ENCODE measurements around the gene TSSK6.

TSSK6 gene

DNA sequence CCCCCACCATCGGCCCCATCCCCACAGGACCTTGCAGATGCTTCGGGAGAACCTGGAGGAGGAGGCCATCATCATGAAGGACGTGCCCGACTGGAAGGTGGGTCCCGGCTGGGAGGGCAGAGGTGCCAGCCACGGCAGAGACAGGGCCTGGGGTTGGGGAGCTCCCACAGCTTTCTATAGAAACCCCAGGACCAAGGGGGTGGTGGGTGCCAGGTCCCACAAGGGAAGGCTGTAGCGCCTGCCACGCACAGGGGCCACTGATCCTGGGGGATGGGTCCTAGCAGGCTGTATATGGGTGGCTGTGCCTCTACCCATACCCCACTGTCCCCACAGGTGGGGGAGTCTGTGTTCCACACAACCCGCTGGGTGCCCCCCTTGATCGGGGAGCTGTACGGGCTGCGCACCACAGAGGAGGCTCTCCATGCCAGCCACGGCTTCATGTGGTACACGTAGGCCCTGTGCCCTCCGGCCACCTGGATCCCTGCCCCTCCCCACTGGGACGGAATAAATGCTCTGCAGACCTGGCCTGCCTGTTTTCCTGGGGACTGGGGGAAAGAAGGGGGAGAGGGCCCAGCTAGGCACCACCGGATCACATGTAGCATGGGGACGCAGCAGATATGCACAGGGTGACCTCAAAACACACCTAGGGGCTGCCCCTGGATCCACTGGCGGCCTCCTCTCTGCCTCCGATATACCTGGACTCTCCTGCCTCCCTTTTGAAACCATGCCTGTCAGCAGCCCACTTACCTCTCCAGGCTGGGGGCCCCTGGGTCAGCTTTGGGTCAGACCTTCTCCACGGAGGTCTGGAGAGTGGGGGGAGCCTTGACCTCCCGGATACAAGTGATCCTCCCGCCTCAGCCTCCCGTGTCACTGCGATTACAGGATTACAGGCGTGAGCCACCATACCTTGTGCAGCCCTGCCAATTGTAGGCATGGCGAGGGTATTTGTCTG, 12.6 kb upstream of the TSSK6 start:
- no peak overlapping the region for H3K4me3 ChIP-seq (ENCODE audit: insufficient read depth, low read length, poor library complexity, severe bottlenecking)
- no peak overlapping the region for H3K4me2 ChIP-seq (ENCODE audit: low read depth, low read length, poor library complexity, severe bottlenecking)
- no peak overlapping the region for H2AFZ ChIP-seq (ENCODE audit: low read depth, low read length, severe bottlenecking)
- no peaks in the 10 kb centered on the region for H3K9me3 ChIP-seq (ENCODE audit: insufficient read depth, low read length)
- H3K27ac ChIP-seq (ENCODE audit: low read depth, low read length), result peak overlapping the region; percentile 93
- H3K36me3 ChIP-seq (ENCODE audit: low read length), result no peaks in the 10 kb centered on the region
- H3K79me2 ChIP-seq (ENCODE audit: insufficient read depth, low read length), result peaks cover 28% of the 10 kb centered on the region
- H3K9ac ChIP-seq (ENCODE audit: low read length), result no peak overlapping the region
- TF ChIP-seq, protein P1, sequence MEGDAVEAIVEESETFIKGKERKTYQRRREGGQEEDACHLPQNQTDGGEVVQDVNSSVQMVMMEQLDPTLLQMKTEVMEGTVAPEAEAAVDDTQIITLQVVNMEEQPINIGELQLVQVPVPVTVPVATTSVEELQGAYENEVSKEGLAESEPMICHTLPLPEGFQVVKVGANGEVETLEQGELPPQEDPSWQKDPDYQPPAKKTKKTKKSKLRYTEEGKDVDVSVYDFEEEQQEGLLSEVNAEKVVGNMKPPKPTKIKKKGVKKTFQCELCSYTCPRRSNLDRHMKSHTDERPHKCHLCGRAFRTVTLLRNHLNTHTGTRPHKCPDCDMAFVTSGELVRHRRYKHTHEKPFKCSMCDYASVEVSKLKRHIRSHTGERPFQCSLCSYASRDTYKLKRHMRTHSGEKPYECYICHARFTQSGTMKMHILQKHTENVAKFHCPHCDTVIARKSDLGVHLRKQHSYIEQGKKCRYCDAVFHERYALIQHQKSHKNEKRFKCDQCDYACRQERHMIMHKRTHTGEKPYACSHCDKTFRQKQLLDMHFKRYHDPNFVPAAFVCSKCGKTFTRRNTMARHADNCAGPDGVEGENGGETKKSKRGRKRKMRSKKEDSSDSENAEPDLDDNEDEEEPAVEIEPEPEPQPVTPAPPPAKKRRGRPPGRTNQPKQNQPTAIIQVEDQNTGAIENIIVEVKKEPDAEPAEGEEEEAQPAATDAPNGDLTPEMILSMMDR (IDR thresholded peaks at IDR 0.05; ENCODE audit: insufficient read depth, low read length, poor library complexity, severe bottlenecking), result no peak
- no peak for TF ChIP-seq EZH2phosphoT487 (conservative IDR thresholded peaks at IDR 0.05; ENCODE audit: low read length)
- no peaks in the 10 kb centered on the region for H3K27me3 ChIP-seq (ENCODE audit: low read length)
- no peaks in the 10 kb centered on the region for H4K20me1 ChIP-seq (ENCODE audit: low read depth, low read length)
- H3K9me2 ChIP-seq (replicated peaks; ENCODE audit: insufficient read depth, low read length), result no peaks in the 10 kb centered on the region
- peaks cover 43% of the 10 kb centered on the region for H3F3A ChIP-seq (ENCODE audit: insufficient read depth)

DNA sequence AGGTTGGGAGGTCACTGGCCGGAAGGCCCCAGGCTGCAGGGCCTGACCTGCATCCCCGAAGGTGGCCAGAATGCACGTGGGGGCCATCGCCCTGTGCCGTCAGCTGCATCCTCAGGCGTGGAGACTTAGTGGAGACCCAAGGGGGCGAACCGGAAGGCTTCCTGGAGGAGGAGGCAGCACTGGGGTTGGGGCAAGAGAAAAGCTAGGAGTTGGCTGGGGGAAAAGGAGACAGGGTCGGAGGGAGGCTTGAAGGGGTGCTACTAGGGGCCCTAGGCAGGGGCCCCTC, 12.0 kb upstream of the TSSK6 start:
- no peak overlapping the region for H2AFZ ChIP-seq (ENCODE audit: low read depth, low read length, severe bottlenecking)
- no peaks in the 10 kb centered on the region for H3K36me3 ChIP-seq (ENCODE audit: low read length)
- H3K4me2 ChIP-seq (ENCODE audit: low read depth, low read length, poor library complexity, severe bottlenecking), result peak overlapping the region; percentile 72

DNA sequence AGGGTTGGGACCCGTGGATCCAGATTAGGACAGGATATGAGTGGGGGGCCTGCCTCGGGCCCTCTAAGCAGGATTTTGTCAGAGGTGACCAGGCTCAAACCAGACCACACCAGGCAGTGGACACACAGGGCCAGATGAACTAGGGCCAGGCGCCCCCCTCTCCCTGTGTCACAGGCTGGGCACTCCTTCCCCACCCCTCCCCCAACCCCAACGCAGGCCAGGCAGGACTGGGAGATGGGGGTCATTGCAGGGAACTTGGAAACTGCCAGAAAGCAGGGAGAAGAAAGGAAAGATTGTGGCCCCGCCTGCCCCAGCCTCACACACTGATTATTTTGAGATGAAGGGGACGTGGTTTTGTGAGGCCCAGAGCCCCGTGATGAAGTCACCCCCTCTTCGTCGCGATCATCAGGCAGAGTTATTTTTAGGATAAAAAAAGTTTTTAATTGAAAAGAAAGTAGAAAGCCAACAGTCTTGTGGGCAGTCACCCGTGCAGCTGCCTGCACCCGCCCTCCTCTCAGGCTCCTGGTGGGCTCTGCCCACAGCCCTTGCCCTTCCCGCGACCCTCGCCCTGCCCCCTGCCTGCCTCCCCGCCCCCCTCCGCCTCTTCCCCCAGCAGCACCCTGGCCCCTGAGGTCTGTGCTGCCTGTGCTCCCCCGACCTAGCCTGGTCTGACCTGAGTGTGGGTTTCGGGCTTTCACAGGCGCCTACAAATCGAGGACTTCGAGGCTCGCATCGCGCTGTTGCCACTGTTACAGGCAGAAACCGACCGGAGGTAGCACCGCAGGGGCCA, 11.4 kb upstream of the TSSK6 start:
- Histone ChIP-seq H3K9me2 (replicated peaks; ENCODE audit: insufficient read depth, low read length) (no peaks in the 10 kb centered on the region), H3K27ac (ENCODE audit: low read depth, low read length) (peak overlapping the region; percentile 93), H3K4me3 (ENCODE audit: insufficient read depth, low read length, poor library complexity, severe bottlenecking) (peak overlapping the region; percentile 4), H3K36me3 (ENCODE audit: low read length) (no peaks in the 10 kb centered on the region), H3K27me3 (ENCODE audit: low read length) (no peaks in the 10 kb centered on the region), H2AFZ (ENCODE audit: low read depth, low read length, severe bottlenecking) (no peak overlapping the region), H3K4me2 (ENCODE audit: low read depth, low read length, poor library complexity, severe bottlenecking) (peak overlapping the region; percentile 72), H3F3A (ENCODE audit: insufficient read depth) (peaks cover 47% of the 10 kb centered on the region), H3K9me3 (ENCODE audit: insufficient read depth, low read length) (no peaks in the 10 kb centered on the region), H4K20me1 (ENCODE audit: low read depth, low read length) (no peaks in the 10 kb centered on the region), H3K9ac (ENCODE audit: low read length) (peak overlapping the region; percentile 54), H3K79me2 (ENCODE audit: insufficient read depth, low read length) (peaks cover 39% of the 10 kb centered on the region)
- TF ChIP-seq, protein P1 (IDR thresholded peaks at IDR 0.05; ENCODE audit: insufficient read depth, low read length, poor library complexity, severe bottlenecking), result no peak
- TF ChIP-seq EZH2phosphoT487 (conservative IDR thresholded peaks at IDR 0.05; ENCODE audit: low read length), result no peak

More for the DNA sequence above, 12.0 kb upstream of the TSSK6 start:
- no peaks in the 10 kb centered on the region for H3K9me2 ChIP-seq (replicated peaks; ENCODE audit: insufficient read depth, low read length)
- H3K27ac ChIP-seq (ENCODE audit: low read depth, low read length), result peak overlapping the region; percentile 93
- peaks cover 47% of the 10 kb centered on the region for H3F3A ChIP-seq (ENCODE audit: insufficient read depth)
- H3K79me2 ChIP-seq (ENCODE audit: insufficient read depth, low read length), result peaks cover 34% of the 10 kb centered on the region
- no peaks in the 10 kb centered on the region for H4K20me1 ChIP-seq (ENCODE audit: low read depth, low read length)
- H3K9ac ChIP-seq (ENCODE audit: low read length), result peak overlapping the region; percentile 15; the same call in 1 of the 2 replicates
- TF ChIP-seq EZH2phosphoT487 (conservative IDR thresholded peaks at IDR 0.05; ENCODE audit: low read length), result no peak
- TF ChIP-seq, protein P1 (IDR thresholded peaks at IDR 0.05; ENCODE audit: insufficient read depth, low read length, poor library complexity, severe bottlenecking), result no peak
- H3K27me3 ChIP-seq (ENCODE audit: low read length), result no peaks in the 10 kb centered on the region
- H3K4me3 ChIP-seq (ENCODE audit: insufficient read depth, low read length, poor library complexity, severe bottlenecking), result no peak overlapping the region
- H3K9me3 ChIP-seq (ENCODE audit: insufficient read depth, low read length), result no peaks in the 10 kb centered on the region

All from SU-DHL-6 (cell line).